IgD-negative memory B cell (primary cell): ENCODE measurements around the gene PACRG. TPM values are rescaled to one million over a fixed set of nuclear protein-coding genes. Genes with fewer than 3 reads are reported as not detected.

Experiments
- H3K27ac Mint-ChIP-seq, 3 donors: one replicate each; pipeline ENCODE4 v1.8.0; 2020 to 2022; ENCODE audit warnings: mild to moderate bottlenecking in 3 of 3, mixed read lengths in 3 of 3, moderate library complexity in 1 of 3
- H3K27me3 Mint-ChIP-seq: one replicate; pipeline ENCODE4 v1.8.0; 2021; ENCODE audit warnings: mixed read lengths
- H3K36me3 Mint-ChIP-seq: one replicate; pipeline ENCODE4 v1.8.0; 2020; ENCODE audit warnings: mild to moderate bottlenecking, mixed read lengths
- H3K4me1 Mint-ChIP-seq, 3 donors: one replicate each; pipeline ENCODE4 v1.8.0; 2020 to 2022; ENCODE audit warnings: mixed read lengths in 3 of 3, mild to moderate bottlenecking in 1 of 3
- H3K4me3 Mint-ChIP-seq, 4 donors: one replicate each; pipeline ENCODE4 v1.8.0; 2020 to 2022; ENCODE audit warnings: mild to moderate bottlenecking in 4 of 4, mixed read lengths in 4 of 4, moderate library complexity in 3 of 4
- H3K9me3 Mint-ChIP-seq, 3 donors: one replicate each; pipeline ENCODE4 v1.8.0; 2020 to 2021; ENCODE audit warnings: mixed read lengths in 3 of 3, mild to moderate bottlenecking in 1 of 3
- polyA plus RNA-seq: library from polyadenylated mRNA; unstranded; fragments of 300-500 nt; fragmentation: Illumina TruSeq; gene quantifications from one replicate; pipeline ENCODE4 v1.2.3, GENCODE V29; 2021

Gene PACRG
- polyA plus RNA-seq, 1 donor from 2014 or later: not detected

- Mint-ChIP-seq H3K27me3 (no peaks in the 10 kb centered on the region), H3K4me3 (no peak overlapping the region), H3K27ac (no peak overlapping the region), H3K4me1 (peaks cover 4 to 6% (median 6%) of the 10 kb centered on the region in 3 donors), H3K36me3 (peaks cover 3% of the 10 kb centered on the region), H3K9me3 (peaks cover 0 to 1% (median 0%) of the 10 kb centered on the region in 3 donors)
Observed at GRCh38 chr6:162722226-162722625, 5.5 kb upstream of the PACRG start.

- H3K27me3 Mint-ChIP-seq: no peaks in the 10 kb centered on the region
- H3K36me3 Mint-ChIP-seq: peaks cover 3% of the 10 kb centered on the region
- H3K9me3 Mint-ChIP-seq: peaks cover 0 to 1% (median 0%) of the 10 kb centered on the region in 3 donors
- peaks cover 4 to 6% (median 6%) of the 10 kb centered on the region in 3 donors for H3K4me1 Mint-ChIP-seq
- H3K27ac Mint-ChIP-seq: no peak overlapping the region
- H3K4me3 Mint-ChIP-seq: no peak overlapping the region
Observed at GRCh38 chr6:162722633-162723032, 5.1 kb upstream of the PACRG start.

- Mint-ChIP-seq H3K27ac (peak overlapping the region; percentile 77 to 98 (median 94)), H3K4me3 (peak overlapping the region; percentile 93 to 98 (median 96)), H3K9me3 (peaks cover 0 to 5% (median 4%) of the 10 kb centered on the region in 3 donors), H3K27me3 (no peaks in the 10 kb centered on the region), H3K36me3 (peaks cover 3% of the 10 kb centered on the region), H3K4me1 (peaks cover 6 to 9% (median 7%) of the 10 kb centered on the region in 3 donors)
Observed at GRCh38 chr6:162726947-162727321, 840 bp upstream of the PACRG start.

GRCh38 chr6:162728197-162728596, 423 bp downstream of the PACRG start:
- peaks cover 0 to 5% (median 4%) of the 10 kb centered on the region in 3 donors for H3K9me3 Mint-ChIP-seq
- H3K27me3 Mint-ChIP-seq: no peaks in the 10 kb centered on the region
- peaks cover 6 to 9% (median 7%) of the 10 kb centered on the region in 3 donors for H3K4me1 Mint-ChIP-seq
- peaks cover 3% of the 10 kb centered on the region for H3K36me3 Mint-ChIP-seq
- peak overlapping the region; percentile 85 to 98 (median 94) for H3K4me3 Mint-ChIP-seq
- H3K27ac Mint-ChIP-seq: peak overlapping the region; percentile 77 to 98 (median 94)

- no peaks in the 10 kb centered on the region for H3K27me3 Mint-ChIP-seq
- H3K4me3 Mint-ChIP-seq: peak overlapping the region in 3 of 4 donors; percentile 28 to 93 (median 85)
- peaks cover 0 to 5% (median 4%) of the 10 kb centered on the region in 3 donors for H3K9me3 Mint-ChIP-seq
- peaks cover 6 to 10% (median 9%) of the 10 kb centered on the region in 3 donors for H3K4me1 Mint-ChIP-seq
- peak overlapping the region; percentile 77 to 98 (median 94) for H3K27ac Mint-ChIP-seq
- H3K36me3 Mint-ChIP-seq: peaks cover 3% of the 10 kb centered on the region
Observed at GRCh38 chr6:162728706-162729105, 932 bp downstream of the PACRG start.

GRCh38 chr6:162730502-162730901, 2.7 kb downstream of the PACRG start:
- Mint-ChIP-seq H3K27me3 (no peaks in the 10 kb centered on the region), H3K36me3 (no peaks in the 10 kb centered on the region), H3K4me1 (peaks cover 6 to 11% (median 9%) of the 10 kb centered on the region in 3 donors), H3K4me3 (no peak overlapping the region), H3K9me3 (peaks cover 0 to 5% (median 4%) of the 10 kb centered on the region in 3 donors), H3K27ac (peak overlapping the region in 1 of 3 donors; percentile 54)

GRCh38 chr6:162733489-162733888, 5.7 kb downstream of the PACRG start:
- Mint-ChIP-seq H3K27ac (no peak overlapping the region), H3K27me3 (no peaks in the 10 kb centered on the region), H3K4me3 (no peak overlapping the region)

GRCh38 chr6:162736961-162737360, 9.2 kb downstream of the PACRG start:
- H3K4me1 Mint-ChIP-seq: peaks cover 0 to 4% (median 0%) of the 10 kb centered on the region in 3 donors

More at GRCh38 chr6:162733489-162733888, 5.7 kb downstream of the PACRG start:
- Mint-ChIP-seq H3K9me3 (peaks cover 0 to 5% (median 4%) of the 10 kb centered on the region in 3 donors), H3K36me3 (no peaks in the 10 kb centered on the region), H3K4me1 (peaks cover 0 to 4% (median 0%) of the 10 kb centered on the region in 3 donors)

GRCh38 chr6:162750776-162751175, 23.0 kb downstream of the PACRG start:
- Mint-ChIP-seq H3K9me3 (peaks cover 0 to 4% (median 1%) of the 10 kb centered on the region in 3 donors), H3K4me3 (no peak overlapping the region), H3K27me3 (no peaks in the 10 kb centered on the region), H3K27ac (no peak overlapping the region), H3K4me1 (no peaks in the 10 kb centered on the region), H3K36me3 (no peaks in the 10 kb centered on the region)

More at GRCh38 chr6:162736961-162737360, 9.2 kb downstream of the PACRG start:
- H3K9me3 Mint-ChIP-seq: no peaks in the 10 kb centered on the region
- no peaks in the 10 kb centered on the region for H3K27me3 Mint-ChIP-seq
- no peaks in the 10 kb centered on the region for H3K36me3 Mint-ChIP-seq
- peak overlapping the region in 1 of 3 donors; percentile 69 for H3K27ac Mint-ChIP-seq
- no peak overlapping the region for H3K4me3 Mint-ChIP-seq

GRCh38 chr6:162751211-162751859, 23.6 kb downstream of the PACRG start:
- Mint-ChIP-seq H3K36me3 (no peaks in the 10 kb centered on the region), H3K27me3 (no peaks in the 10 kb centered on the region), H3K9me3 (peaks cover 0 to 4% (median 1%) of the 10 kb centered on the region in 3 donors), H3K4me3 (no peak overlapping the region), H3K27ac (no peak overlapping the region), H3K4me1 (no peaks in the 10 kb centered on the region)

- peaks cover 0 to 4% (median 1%) of the 10 kb centered on the region in 3 donors for H3K9me3 Mint-ChIP-seq
- no peaks in the 10 kb centered on the region for H3K27me3 Mint-ChIP-seq
- no peaks in the 10 kb centered on the region for H3K36me3 Mint-ChIP-seq
- H3K4me3 Mint-ChIP-seq: no peak overlapping the region
- H3K27ac Mint-ChIP-seq: no peak overlapping the region
- H3K4me1 Mint-ChIP-seq: no peaks in the 10 kb centered on the region
Observed at GRCh38 chr6:162753775-162754174, 26.0 kb downstream of the PACRG start.

GRCh38 chr6:162770136-162770535, 42.4 kb downstream of the PACRG start:
- peak overlapping the region in 1 of 4 donors; percentile 30 for H3K4me3 Mint-ChIP-seq

GRCh38 chr6:162770955-162771354, 43.2 kb downstream of the PACRG start:
- no peaks in the 10 kb centered on the region for H3K36me3 Mint-ChIP-seq
- H3K9me3 Mint-ChIP-seq: peaks cover 0 to 10% (median 4%) of the 10 kb centered on the region in 3 donors
- no peaks in the 10 kb centered on the region for H3K4me1 Mint-ChIP-seq
- H3K27me3 Mint-ChIP-seq: no peaks in the 10 kb centered on the region
- H3K27ac Mint-ChIP-seq: no peak overlapping the region
- H3K4me3 Mint-ChIP-seq: no peak overlapping the region

More at GRCh38 chr6:162770136-162770535, 42.4 kb downstream of the PACRG start:
- no peaks in the 10 kb centered on the region for H3K27me3 Mint-ChIP-seq
- H3K4me1 Mint-ChIP-seq: no peaks in the 10 kb centered on the region
- peaks cover 0 to 10% (median 4%) of the 10 kb centered on the region in 3 donors for H3K9me3 Mint-ChIP-seq
- no peaks in the 10 kb centered on the region for H3K36me3 Mint-ChIP-seq
- no peak overlapping the region for H3K27ac Mint-ChIP-seq

GRCh38 chr6:162772466-162772865, 44.7 kb downstream of the PACRG start:
- Mint-ChIP-seq H3K27me3 (no peaks in the 10 kb centered on the region), H3K4me1 (no peaks in the 10 kb centered on the region)

GRCh38 chr6:162773996-162774395, 46.2 kb downstream of the PACRG start:
- peaks cover 2 to 6% (median 4%) of the 10 kb centered on the region in 3 donors for H3K9me3 Mint-ChIP-seq
- no peak overlapping the region for H3K4me3 Mint-ChIP-seq
- no peaks in the 10 kb centered on the region for H3K4me1 Mint-ChIP-seq
- H3K27ac Mint-ChIP-seq: no peak overlapping the region
- no peaks in the 10 kb centered on the region for H3K36me3 Mint-ChIP-seq
- H3K27me3 Mint-ChIP-seq: no peaks in the 10 kb centered on the region

More at GRCh38 chr6:162772466-162772865, 44.7 kb downstream of the PACRG start:
- Mint-ChIP-seq H3K36me3 (no peaks in the 10 kb centered on the region), H3K4me3 (no peak overlapping the region), H3K9me3 (peaks cover 0 to 7% (median 4%) of the 10 kb centered on the region in 3 donors), H3K27ac (no peak overlapping the region)
